ENCODE data around the gene DDX54.
"Not testable (repeated sequence)": the region's sequence is repeated elsewhere in the genome, so short reads cannot be mapped to it uniquely, and the experiment has no call there.

Gene DDX54

GRCh38 chr12:113145720-113146551, 39.3 kb downstream of the DDX54 start:
- no peaks in the 10 kb centered on the region for H3K9me3 Mint-ChIP-seq
- H3K4me3 Mint-ChIP-seq, result no peak overlapping the region
- no peaks in the 10 kb centered on the region for H3K4me1 Mint-ChIP-seq
- H3K36me3 Mint-ChIP-seq, result no peaks in the 10 kb centered on the region
- H3K27me3 Mint-ChIP-seq, result no peaks in the 10 kb centered on the region
- no peak overlapping the region for H3K27ac Mint-ChIP-seq

- no peaks in the 10 kb centered on the region for H3K4me1 Mint-ChIP-seq
- H3K27ac Mint-ChIP-seq, result no peak overlapping the region
- H3K4me3 Mint-ChIP-seq, result no peak overlapping the region
- H3K9me3 Mint-ChIP-seq, result no peaks in the 10 kb centered on the region
- H3K36me3 Mint-ChIP-seq, result no peaks in the 10 kb centered on the region
- H3K27me3 Mint-ChIP-seq, result no peaks in the 10 kb centered on the region
Measured at GRCh38 chr12:113144806-113145205, 40.5 kb downstream of the DDX54 start.

GRCh38 chr12:113143959-113144358, 41.3 kb downstream of the DDX54 start:
- H3K4me1 Mint-ChIP-seq, result no peaks in the 10 kb centered on the region
- H3K9me3 Mint-ChIP-seq, result no peaks in the 10 kb centered on the region
- no peaks in the 10 kb centered on the region for H3K27me3 Mint-ChIP-seq
- H3K27ac Mint-ChIP-seq, result no peak overlapping the region
- H3K4me3 Mint-ChIP-seq, result no peak overlapping the region
- H3K36me3 Mint-ChIP-seq, result no peaks in the 10 kb centered on the region

- Mint-ChIP-seq H3K9me3 (no peaks in the 10 kb centered on the region), H3K4me3 (no peak overlapping the region), H3K36me3 (no peaks in the 10 kb centered on the region), H3K27me3 (no peaks in the 10 kb centered on the region), H3K4me1 (no peaks in the 10 kb centered on the region), H3K27ac (no peak overlapping the region)
Measured at GRCh38 chr12:113142886-113143332, 42.4 kb downstream of the DDX54 start.

GRCh38 chr12:113142173-113142885, 42.9 kb downstream of the DDX54 start:
- Mint-ChIP-seq H3K9me3 (no peaks in the 10 kb centered on the region), H3K4me1 (no peaks in the 10 kb centered on the region), H3K36me3 (no peaks in the 10 kb centered on the region), H3K27ac (no peak overlapping the region), H3K27me3 (no peaks in the 10 kb centered on the region), H3K4me3 (no peak overlapping the region)

- not testable (repeated sequence) for H3K36me3 Mint-ChIP-seq, H3K4me3 Mint-ChIP-seq, H3K9me3 Mint-ChIP-seq, H3K27me3 Mint-ChIP-seq, H3K27ac Mint-ChIP-seq, H3K4me1 Mint-ChIP-seq
Measured at GRCh38 chr12:113141716-113142115, 43.6 kb downstream of the DDX54 start.

- Mint-ChIP-seq H3K36me3 (no peaks in the 10 kb centered on the region), H3K4me1 (peaks cover 10% of the 10 kb centered on the region), H3K27ac (no peak overlapping the region), H3K4me3 (no peak overlapping the region), H3K27me3 (no peaks in the 10 kb centered on the region), H3K9me3 (no peaks in the 10 kb centered on the region)
Measured at GRCh38 chr12:113140706-113141105, 44.6 kb downstream of the DDX54 start.

- Mint-ChIP-seq H3K36me3 (no peaks in the 10 kb centered on the region), H3K9me3 (no peaks in the 10 kb centered on the region), H3K4me1 (peaks cover 10% of the 10 kb centered on the region), H3K27me3 (no peaks in the 10 kb centered on the region), H3K27ac (no peak overlapping the region), H3K4me3 (no peak overlapping the region)
Measured at GRCh38 chr12:113138826-113139225, 46.5 kb downstream of the DDX54 start.

GRCh38 chr12:113137861-113138783, 47.2 kb downstream of the DDX54 start:
- Mint-ChIP-seq H3K27me3 (no peaks in the 10 kb centered on the region), H3K27ac (peak overlapping the region; percentile 46), H3K9me3 (no peaks in the 10 kb centered on the region), H3K4me3 (no peak overlapping the region), H3K36me3 (no peaks in the 10 kb centered on the region), H3K4me1 (peaks cover 10% of the 10 kb centered on the region)

- peak overlapping the region; percentile 84 for H3K4me3 Mint-ChIP-seq
- H3K36me3 Mint-ChIP-seq, result no peaks in the 10 kb centered on the region
- H3K4me1 Mint-ChIP-seq, result peaks cover 10% of the 10 kb centered on the region
- H3K27ac Mint-ChIP-seq, result no peak overlapping the region
- no peaks in the 10 kb centered on the region for H3K27me3 Mint-ChIP-seq
- no peaks in the 10 kb centered on the region for H3K9me3 Mint-ChIP-seq
Measured at GRCh38 chr12:113136990-113137511, 48.2 kb downstream of the DDX54 start.

GRCh38 chr12:113136128-113136989, 48.9 kb downstream of the DDX54 start:
- Mint-ChIP-seq H3K4me1 (peaks cover 10% of the 10 kb centered on the region), H3K4me3 (peak overlapping the region; percentile 84), H3K27me3 (no peaks in the 10 kb centered on the region), H3K36me3 (no peaks in the 10 kb centered on the region), H3K27ac (no peak overlapping the region), H3K9me3 (no peaks in the 10 kb centered on the region)

- Mint-ChIP-seq H3K4me3 (peak within 1 kb of the TSS; percentile 84), H3K27me3 (no peaks in the 10 kb centered on the region), H3K4me1 (peaks cover 10% of the 10 kb centered on the region), H3K36me3 (no peaks in the 10 kb centered on the region), H3K27ac (no peak within 1 kb of the TSS), H3K9me3 (no peaks in the 10 kb centered on the region)
Measured at GRCh38 chr12:113135178-113136127, 49.8 kb downstream of the DDX54 start, which contains the start of gene RASAL1. Gene RASAL1, minus strand, starts transcription at chr12:113135761. Its CDS starts 299 bp downstream, at chr12:113135462.

- Mint-ChIP-seq H3K4me1 (peaks cover 10% of the 10 kb centered on the region), H3K9me3 (no peaks in the 10 kb centered on the region), H3K36me3 (no peaks in the 10 kb centered on the region), H3K4me3 (peak overlapping the region; percentile 80), H3K27me3 (no peaks in the 10 kb centered on the region), H3K27ac (no peak overlapping the region)
Measured at GRCh38 chr12:113134521-113134951, 50.7 kb downstream of the DDX54 start.
